HEK293 (cell line): ENCODE data around the gene EFCAB6.

Source experiments
- CTCF ChIA-PET: fragments of 350-600 bp; formaldehyde crosslinking; extraction: SDS; loops from one replicate; lab custom pipeline; 2021; ENCODE audit warnings: antibody characterized with exemption; lab: Yijun Ruan, JAX
- POLR2A ChIA-PET: fragments of 300-600 bp; formaldehyde crosslinking; extraction: SDS; loops from one replicate; lab custom pipeline; 2020; ENCODE audit warnings: antibody characterized with exemption, inconsistent platforms; lab: Yijun Ruan, JAX
- H3K27ac ChIP-seq: fragments of 200-500 bp; sonication (Bioruptor generic); 2 replicates; pipeline ENCODE4 v1.5.1; 2014; ENCODE audit warnings: low read depth, low read length, control low read depth, inconsistent platforms; ENCODE audit errors: extremely low read depth
- H3K36me3 ChIP-seq, 2 experiments: fragments of 200-500 bp in 1 of 2; sonication (Bioruptor generic) in 1 of 2; 1 replicate in 1 of 2; 2 replicates in 1 of 2; pipeline ENCODE4 v1.5.1; 2014 to 2017; ENCODE audit warnings: inconsistent platforms in 2 of 2, low read length in 2 of 2; ENCODE audit not compliant: control insufficient read depth in 2 of 2, insufficient read depth in 1 of 2
- H3K4me1 ChIP-seq: fragments of 200-500 bp; sonication (Bioruptor generic); 2 replicates; pipeline ENCODE4 v1.5.1; 2014; ENCODE audit warnings: mild to moderate bottlenecking, low read length, inconsistent platforms; ENCODE audit not compliant: control insufficient read depth, insufficient read depth
- H3K4me3 ChIP-seq: 2 replicates; pipeline ENCODE4 v1.5.1; 2011; ENCODE audit warnings: low read depth, mild to moderate bottlenecking, control low read depth, low read length, moderate library complexity
- H3K9me3 ChIP-seq: fragments of 200-500 bp; sonication (Bioruptor generic); 2 replicates; pipeline ENCODE4 v1.5.1; 2014; ENCODE audit warnings: low read depth, low read length, inconsistent platforms; ENCODE audit not compliant: control insufficient read depth, insufficient read depth
- FEZF1 ChIP-seq: fragments of 450-650 bp; formaldehyde crosslinking; IDR thresholded peaks from 2 replicates; pipeline ENCODE4 v1.5.1; 2016; ENCODE audit warnings: missing biosample characterization, missing genetic modification characterization
- MYNN ChIP-seq: fragments of 450-650 bp; formaldehyde crosslinking; IDR thresholded peaks from 2 replicates; pipeline ENCODE4 v1.5.1; 2016; ENCODE audit warnings: missing biosample characterization, missing genetic modification characterization, borderline replicate concordance
- SALL2 ChIP-seq: fragments of 450-650 bp; formaldehyde crosslinking; IDR thresholded peaks from 2 replicates; pipeline ENCODE4 v1.5.0; 2017; ENCODE audit warnings: missing biosample characterization, mild to moderate bottlenecking, missing genetic modification characterization, borderline replicate concordance
- SP2 ChIP-seq: fragments of 450-650 bp; formaldehyde crosslinking; IDR thresholded peaks from 2 replicates; pipeline ENCODE4 v1.5.1; 2016; ENCODE audit warnings: missing biosample characterization, missing genetic modification characterization
- TRIM28 ChIP-seq: IDR thresholded peaks from 2 replicates; pipeline ENCODE4 v1.6.1; 2011; ENCODE audit warnings: low read length, control low read depth, borderline replicate concordance
- YY1 ChIP-seq: fragments of 450-650 bp; formaldehyde crosslinking; IDR thresholded peaks from 2 replicates; pipeline ENCODE4 v1.5.1; 2018; ENCODE audit warnings: missing biosample characterization, missing genetic modification characterization
- ZBTB21 ChIP-seq: fragments of 450-650 bp; formaldehyde crosslinking; IDR thresholded peaks from 2 replicates; pipeline ENCODE4 v1.5.1; 2017; ENCODE audit warnings: missing biosample characterization, missing genetic modification characterization
- ZBTB6 ChIP-seq: fragments of 450-650 bp; formaldehyde crosslinking; IDR thresholded peaks from 2 replicates; pipeline ENCODE4 v1.5.1; 2017; ENCODE audit warnings: missing biosample characterization, missing genetic modification characterization
- ZNF184 ChIP-seq: fragments of 450-650 bp; IDR thresholded peaks from 2 replicates; pipeline ENCODE4 v1.5.1; 2018; ENCODE audit warnings: missing biosample characterization, mild to moderate bottlenecking, missing genetic modification characterization
- ZNF19 ChIP-seq: fragments of 450-650 bp; formaldehyde crosslinking; IDR thresholded peaks from 2 replicates; pipeline ENCODE4; 2016; ENCODE audit warnings: missing biosample characterization, missing genetic modification characterization, low read depth
- ZNF2 ChIP-seq: fragments of 450-650 bp; formaldehyde crosslinking; IDR thresholded peaks from 2 replicates; pipeline ENCODE4 v1.5.1; 2016; ENCODE audit warnings: missing biosample characterization, missing genetic modification characterization
- ZNF24 ChIP-seq: fragments of 450-650 bp; formaldehyde crosslinking; IDR thresholded peaks from 2 replicates; pipeline ENCODE4 v1.5.1; 2016; ENCODE audit warnings: missing biosample characterization, missing genetic modification characterization
- ZNF266 ChIP-seq: fragments of 450-650 bp; formaldehyde crosslinking; IDR thresholded peaks from 2 replicates; pipeline ENCODE4 v1.5.1; 2016; ENCODE audit warnings: missing biosample characterization, missing genetic modification characterization, low read depth
- ZNF48 ChIP-seq: fragments of 450-650 bp; formaldehyde crosslinking; IDR thresholded peaks from 2 replicates; pipeline ENCODE4 v1.5.1; 2016; ENCODE audit warnings: missing biosample characterization, missing genetic modification characterization
- ZNF510 ChIP-seq: fragments of 450-650 bp; formaldehyde crosslinking; IDR thresholded peaks from 2 replicates; pipeline ENCODE4 v1.5.1; 2018; ENCODE audit warnings: mild to moderate bottlenecking, missing genetic modification characterization, missing biosample characterization; ENCODE audit not compliant: insufficient replicate concordance
- ZNF521 ChIP-seq: fragments of 450-650 bp; formaldehyde crosslinking; IDR thresholded peaks from 2 replicates; pipeline ENCODE4 v1.5.1; 2017; ENCODE audit warnings: missing biosample characterization, mild to moderate bottlenecking, missing genetic modification characterization
- ZNF530 ChIP-seq: fragments of 450-650 bp; formaldehyde crosslinking; IDR thresholded peaks from 2 replicates; pipeline ENCODE4 v1.5.1; 2016; ENCODE audit warnings: low read depth, missing biosample characterization, missing genetic modification characterization
- ZNF548 ChIP-seq: fragments of 450-650 bp; formaldehyde crosslinking; IDR thresholded peaks from 2 replicates; pipeline ENCODE4 v1.5.1; 2016; ENCODE audit warnings: missing biosample characterization, missing genetic modification characterization
- ZNF549 ChIP-seq: fragments of 450-650 bp; IDR thresholded peaks from 2 replicates; pipeline ENCODE4 v1.5.1; 2018; ENCODE audit warnings: missing biosample characterization, missing genetic modification characterization, mild to moderate bottlenecking, inconsistent platforms, moderate library complexity
- ZNF558 ChIP-seq: fragments of 450-650 bp; formaldehyde crosslinking; IDR thresholded peaks from 2 replicates; pipeline ENCODE4 v1.5.1; 2016; ENCODE audit warnings: missing biosample characterization, missing genetic modification characterization
- ZNF585B ChIP-seq: fragments of 450-650 bp; formaldehyde crosslinking; IDR thresholded peaks from 2 replicates; pipeline ENCODE4 v1.5.1; 2016; ENCODE audit warnings: missing biosample characterization, missing genetic modification characterization
- ZNF596 ChIP-seq: fragments of 450-650 bp; IDR thresholded peaks from 2 replicates; pipeline ENCODE4 v1.5.0; 2018; ENCODE audit warnings: missing biosample characterization, mild to moderate bottlenecking, missing genetic modification characterization, moderate library complexity
- ZNF654 ChIP-seq: fragments of 450-650 bp; formaldehyde crosslinking; IDR thresholded peaks from 2 replicates; pipeline ENCODE4 v1.5.1; 2016; ENCODE audit warnings: low read depth, missing biosample characterization, missing genetic modification characterization
- ZNF664 ChIP-seq: fragments of 450-650 bp; formaldehyde crosslinking; IDR thresholded peaks from 2 replicates; pipeline ENCODE4 v1.5.1; 2016; ENCODE audit warnings: missing biosample characterization, missing genetic modification characterization
- ZNF677 ChIP-seq: fragments of 450-650 bp; IDR thresholded peaks from 2 replicates; pipeline ENCODE4 v1.5.0; 2018; ENCODE audit warnings: missing biosample characterization, mild to moderate bottlenecking, missing genetic modification characterization, moderate library complexity
- ZNF791 ChIP-seq: fragments of 450-650 bp; formaldehyde crosslinking; IDR thresholded peaks from 2 replicates; pipeline ENCODE4 v1.5.1; 2016; ENCODE audit warnings: missing biosample characterization, missing genetic modification characterization
- ZSCAN16 ChIP-seq: fragments of 450-650 bp; formaldehyde crosslinking; IDR thresholded peaks from 2 replicates; pipeline ENCODE4 v1.5.1; 2016; ENCODE audit warnings: missing biosample characterization, missing genetic modification characterization
- TF ChIP-seq, protein P1 (sequence below): fragments of 450-650 bp; formaldehyde crosslinking; IDR thresholded peaks from 2 replicates; pipeline ENCODE4 v1.5.1; 2017; ENCODE audit warnings: missing biosample characterization, missing genetic modification characterization

The EFCAB6 gene

DNA sequence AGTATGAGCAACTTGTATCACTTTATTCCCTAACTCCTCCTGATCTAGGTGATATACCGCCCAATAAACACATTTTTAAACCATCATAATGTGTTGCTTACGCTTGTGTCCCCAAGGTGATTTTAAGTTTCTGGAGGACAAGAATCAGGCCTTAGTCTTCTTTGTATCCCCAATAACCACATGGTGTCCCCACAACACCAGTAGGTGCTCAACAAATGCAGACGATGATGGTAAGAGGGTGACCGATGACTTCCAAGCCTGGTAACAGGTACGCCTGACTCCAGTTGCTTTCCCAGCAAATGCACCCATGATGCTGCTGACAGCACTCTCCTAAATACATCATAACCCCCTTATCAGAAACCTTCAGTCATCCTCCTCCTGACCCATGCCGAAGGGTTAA is 64.2 kb downstream of the EFCAB6 start:
- POLR2A ChIA-PET = no interaction called here
- H3K4me1 ChIP-seq = no peaks in the 10 kb centered on the region
- TF ChIP-seq ZNF654 (tag by site-specific recombination) (no peak), ZNF791 (no peak), SALL2 (tag by site-specific recombination) (no peak)
- TF ChIP-seq, all 188 proteins: peak for 0
- no peak overlapping the region for H3K27ac ChIP-seq
- H3K36me3 ChIP-seq = no peaks in the 10 kb centered on the region
- CTCF ChIA-PET = no interaction called here
- no peaks in the 10 kb centered on the region for H3K9me3 ChIP-seq
- H3K4me3 ChIP-seq = no peak overlapping the region

GRCh38 chr22:43747058-43747457 is 65.0 kb downstream of the EFCAB6 start:
- Histone ChIP-seq H3K9me3 (no peaks in the 10 kb centered on the region), H3K36me3 (no peaks in the 10 kb centered on the region), H3K4me3 (no peak overlapping the region), H3K27ac (no peak overlapping the region), H3K4me1 (no peaks in the 10 kb centered on the region)
- ChIA-PET CTCF (interaction anchor here (0.6 kb wide), 1 partner anchor 26 kb away, joined by 3 read pairs; no protein-coding TSS in a partner anchor), POLR2A (no interaction called here)
- no peak for TF ChIP-seq ZNF24 (tag by site-specific recombination)
- no peak for TF ChIP-seq TRIM28
- no peak for TF ChIP-seq ZNF266 (tag by site-specific recombination)
- no peak for TF ChIP-seq ZNF548
- TF ChIP-seq ZNF791 = no peak

- no peak overlapping the region for H3K27ac ChIP-seq
- no peaks in the 10 kb centered on the region for H3K36me3 ChIP-seq
- H3K4me3 ChIP-seq = no peak overlapping the region
- no peaks in the 10 kb centered on the region for H3K9me3 ChIP-seq
- CTCF ChIA-PET = interaction anchor here (0.6 to 2.1 kb wide), 6 partner anchors 12 to 358 kb away, joined by 3 to 8 read pairs (median 3); no protein-coding TSS in a partner anchor
- POLR2A ChIA-PET = no interaction called here
- TF ChIP-seq ZNF184 (tag by site-specific recombination) (no peak), MYNN (tag by site-specific recombination) (no peak), ZNF19 (tag by site-specific recombination) (no peak), ZBTB6 (tag by site-specific recombination) (no peak), ZNF2 (tag by site-specific recombination) (no peak), ZNF558 (tag by site-specific recombination) (no peak), ZBTB21 (tag by site-specific recombination) (no peak), ZNF530 (tag by site-specific recombination) (no peak)
- no peaks in the 10 kb centered on the region for H3K4me1 ChIP-seq
Measured at GRCh38 chr22:43745783-43746356, 66.2 kb downstream of the EFCAB6 start.

- CTCF ChIA-PET = interaction anchor here (0.7 to 2.1 kb wide), 4 partner anchors 37 to 358 kb away, joined by 3 to 8 read pairs (median 3); no protein-coding TSS in a partner anchor
- Histone ChIP-seq H3K4me3 (no peak overlapping the region), H3K4me1 (no peaks in the 10 kb centered on the region), H3K9me3 (no peaks in the 10 kb centered on the region), H3K36me3 (no peaks in the 10 kb centered on the region), H3K27ac (no peak overlapping the region)
- POLR2A ChIA-PET = no interaction called here
- no peak for TF ChIP-seq SP2
- TF ChIP-seq ZNF664 (tag by site-specific recombination) = no peak
- no peak for TF ChIP-seq ZNF596 (tag by site-specific recombination)
- TF ChIP-seq ZNF585B (tag by site-specific recombination) = no peak
- no peak for TF ChIP-seq YY1 (tag by site-specific recombination)
- no peak for TF ChIP-seq ZNF549 (tag by site-specific recombination)
- no peak for TF ChIP-seq ZNF48 (tag by site-specific recombination)
- TF ChIP-seq ZNF510 (tag by site-specific recombination) = no peak
- TF ChIP-seq ZNF521 (tag by site-specific recombination) = no peak
- no peak for TF ChIP-seq ZSCAN16 (tag by site-specific recombination)
- no peak for TF ChIP-seq ZNF677 (tag by site-specific recombination)
- TF ChIP-seq FEZF1 = no peak
- TF ChIP-seq, protein P1, sequence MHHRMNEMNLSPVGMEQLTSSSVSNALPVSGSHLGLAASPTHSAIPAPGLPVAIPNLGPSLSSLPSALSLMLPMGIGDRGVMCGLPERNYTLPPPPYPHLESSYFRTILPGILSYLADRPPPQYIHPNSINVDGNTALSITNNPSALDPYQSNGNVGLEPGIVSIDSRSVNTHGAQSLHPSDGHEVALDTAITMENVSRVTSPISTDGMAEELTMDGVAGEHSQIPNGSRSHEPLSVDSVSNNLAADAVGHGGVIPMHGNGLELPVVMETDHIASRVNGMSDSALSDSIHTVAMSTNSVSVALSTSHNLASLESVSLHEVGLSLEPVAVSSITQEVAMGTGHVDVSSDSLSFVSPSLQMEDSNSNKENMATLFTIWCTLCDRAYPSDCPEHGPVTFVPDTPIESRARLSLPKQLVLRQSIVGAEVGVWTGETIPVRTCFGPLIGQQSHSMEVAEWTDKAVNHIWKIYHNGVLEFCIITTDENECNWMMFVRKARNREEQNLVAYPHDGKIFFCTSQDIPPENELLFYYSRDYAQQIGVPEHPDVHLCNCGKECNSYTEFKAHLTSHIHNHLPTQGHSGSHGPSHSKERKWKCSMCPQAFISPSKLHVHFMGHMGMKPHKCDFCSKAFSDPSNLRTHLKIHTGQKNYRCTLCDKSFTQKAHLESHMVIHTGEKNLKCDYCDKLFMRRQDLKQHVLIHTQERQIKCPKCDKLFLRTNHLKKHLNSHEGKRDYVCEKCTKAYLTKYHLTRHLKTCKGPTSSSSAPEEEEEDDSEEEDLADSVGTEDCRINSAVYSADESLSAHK (tag by site-specific recombination) = no peak
- TF ChIP-seq ZNF266 (tag by site-specific recombination) = no peak
Measured at GRCh38 chr22:43745411-43745770, 66.7 kb downstream of the EFCAB6 start.
